Erythroblast (primary cell): ENCODE measurements around the gene SLC9B1.
A peak's percentile ranks its signal among the peaks of the same experiment; 100 is the strongest.
"Not testable (repeated sequence)": the region's sequence is repeated elsewhere in the genome, so short reads cannot be mapped to it uniquely, and the experiment has no call there.

Source experiments
- DNase-seq, 2 experiments: peaks; one replicate each; lab custom pipeline; 2025; lab: John Stamatoyannopoulos, UW
- GATA1 ChIP-seq: IDR thresholded peaks from 2 replicates; pipeline ENCODE4 v1.6.1; 2011; ENCODE audit warnings: low read depth, mild to moderate bottlenecking, control low read depth, low read length, moderate library complexity
- POLR2A ChIP-seq: IDR thresholded peaks from 2 replicates; pipeline ENCODE4 v1.6.1; 2011; ENCODE audit warnings: mild to moderate bottlenecking, low read length

SLC9B1 gene

GRCh38 chr4:103030791-103031190 lies 11.3 kb upstream of the SLC9B1 start:
- no peak for DNase-seq
- TF ChIP-seq POLR2A, result no peak
- no peak for TF ChIP-seq GATA1

- DNase-seq, result no peak
- TF ChIP-seq GATA1 (no peak), POLR2A (no peak)
Measured at GRCh38 chr4:103029300-103029699, 9.8 kb upstream of the SLC9B1 start.

GRCh38 chr4:103026868-103027267 lies 7.4 kb upstream of the SLC9B1 start:
- no peak for DNase-seq
- TF ChIP-seq POLR2A (no peak), GATA1 (no peak)

GRCh38 chr4:103024996-103025395 lies 5.5 kb upstream of the SLC9B1 start:
- TF ChIP-seq GATA1, result no peak

GRCh38 chr4:103021120-103021519 lies 1.6 kb upstream of the SLC9B1 start:
- DNase-seq, result no peak
- TF ChIP-seq POLR2A (no peak), GATA1 (no peak)

More at GRCh38 chr4:103024996-103025395, 5.5 kb upstream of the SLC9B1 start:
- no peak for DNase-seq

- DNase-seq, result peak in 1 of 2 experiments; percentile 41
- no peak for TF ChIP-seq GATA1
- no peak for TF ChIP-seq POLR2A
Measured at GRCh38 chr4:103018391-103019307, 856 bp downstream of the SLC9B1 start.

- TF ChIP-seq GATA1 (no peak), POLR2A (no peak)
- DNase-seq, result peak; percentile 55 to 77
Measured at GRCh38 chr4:103012551-103012950, 7.0 kb downstream of the SLC9B1 start.

- DNase-seq, result peak; percentile 71 to 80
- TF ChIP-seq POLR2A (peak; percentile 44), GATA1 (no peak)
Measured at GRCh38 chr4:103012060-103012459, 7.4 kb downstream of the SLC9B1 start.

- DNase-seq, result peak; percentile 85 to 94
- TF ChIP-seq POLR2A (peak; percentile 58), GATA1 (no peak)
Measured at GRCh38 chr4:103011378-103012025, 8.0 kb downstream of the SLC9B1 start.

GRCh38 chr4:103010804-103011203 lies 8.7 kb downstream of the SLC9B1 start:
- DNase-seq, result peak in 1 of 2 experiments; percentile 14
- TF ChIP-seq GATA1, result no peak
- no peak for TF ChIP-seq POLR2A

- peak; percentile 78 to 87 for DNase-seq
- TF ChIP-seq GATA1 (no peak), POLR2A (no peak)
Measured at GRCh38 chr4:103008875-103009729, 10.4 kb downstream of the SLC9B1 start.

GRCh38 chr4:103002551-103002950 lies 17.0 kb downstream of the SLC9B1 start:
- peak in 1 of 2 experiments; percentile 4 for DNase-seq
- no peak for TF ChIP-seq GATA1
- TF ChIP-seq POLR2A, result no peak

GRCh38 chr4:102994803-102995202 lies 24.7 kb downstream of the SLC9B1 start:
- DNase-seq, result no peak
- no peak for TF ChIP-seq POLR2A

GRCh38 chr4:102993985-102994384 lies 25.5 kb downstream of the SLC9B1 start:
- DNase-seq, result not testable (repeated sequence)
